ENCODE data around the gene CTSE. TPM values are rescaled to one million over a fixed set of nuclear protein-coding genes. Genes with fewer than 3 reads are reported as not detected.

CTSE gene
- total and polyA plus RNA-seq, 9 of the 15 experiments (the other 6 are each of a cell fraction or from before 2014, with no cell fraction given) = 0.04 to 0.18 (median 0.09) TPM; not detected in 4

DNA sequence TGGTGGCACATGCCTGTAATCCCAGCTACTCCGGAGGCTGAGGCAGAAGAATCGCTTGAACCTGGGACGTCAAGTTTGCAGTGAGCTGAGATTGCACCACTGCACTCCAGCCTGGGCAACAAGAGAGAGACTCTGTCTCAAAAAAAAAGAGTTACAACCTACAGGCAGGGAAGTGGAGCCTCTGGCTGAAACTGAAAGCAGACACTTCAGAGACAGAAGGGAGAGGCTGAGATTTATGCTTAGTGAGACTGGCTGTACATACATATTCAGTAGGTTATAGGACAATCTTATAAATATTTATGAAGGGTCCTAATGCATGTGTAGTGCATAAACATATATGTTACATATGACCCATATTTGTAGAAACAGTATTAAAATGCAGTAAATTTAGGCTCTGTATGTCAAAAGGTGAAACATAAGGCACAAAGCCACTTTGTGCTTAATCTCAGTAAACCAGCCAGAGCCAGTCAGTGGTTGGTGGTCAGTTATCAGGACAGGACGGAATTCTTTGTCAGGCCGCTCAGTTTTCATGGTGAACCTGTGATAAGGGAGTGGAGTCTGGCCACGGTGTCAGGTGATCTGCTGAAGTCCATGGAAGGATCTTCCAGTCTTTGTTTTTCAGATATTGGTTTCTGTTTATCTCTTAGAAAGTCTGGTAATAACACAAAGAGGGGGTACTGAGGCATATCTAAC lies 42.9 kb upstream of the CTSE start (continued):
- TF ChIP-seq, protein P1, sequence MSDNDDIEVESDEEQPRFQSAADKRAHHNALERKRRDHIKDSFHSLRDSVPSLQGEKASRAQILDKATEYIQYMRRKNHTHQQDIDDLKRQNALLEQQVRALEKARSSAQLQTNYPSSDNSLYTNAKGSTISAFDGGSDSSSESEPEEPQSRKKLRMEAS (CRISPR knock-in tag; IDR thresholded peaks at IDR 0.05) = no peak
- TF ChIP-seq ZNF197 (CRISPR knock-in tag; IDR thresholded peaks at IDR 0.05; ENCODE audit: low read depth) = no peak
- no peak for TF ChIP-seq POLR2A (conservative IDR thresholded peaks at IDR 0.05)
- TF ChIP-seq KLF6 (CRISPR knock-in tag; IDR thresholded peaks at IDR 0.05; ENCODE audit: borderline replicate concordance) = no peak
- TF ChIP-seq KDM4B (IDR thresholded peaks at IDR 0.05; ENCODE audit: borderline replicate concordance in 2 of 2, low read depth in 1 of 2) = no peak
- no peak for TF ChIP-seq ZNF184 (CRISPR knock-in tag; IDR thresholded peaks at IDR 0.05)
- no peak for TF ChIP-seq HNRNPK (IDR thresholded peaks at IDR 0.05; ENCODE audit: low read depth, low read length, poor library complexity, severe bottlenecking)
- TF ChIP-seq, protein P2, sequence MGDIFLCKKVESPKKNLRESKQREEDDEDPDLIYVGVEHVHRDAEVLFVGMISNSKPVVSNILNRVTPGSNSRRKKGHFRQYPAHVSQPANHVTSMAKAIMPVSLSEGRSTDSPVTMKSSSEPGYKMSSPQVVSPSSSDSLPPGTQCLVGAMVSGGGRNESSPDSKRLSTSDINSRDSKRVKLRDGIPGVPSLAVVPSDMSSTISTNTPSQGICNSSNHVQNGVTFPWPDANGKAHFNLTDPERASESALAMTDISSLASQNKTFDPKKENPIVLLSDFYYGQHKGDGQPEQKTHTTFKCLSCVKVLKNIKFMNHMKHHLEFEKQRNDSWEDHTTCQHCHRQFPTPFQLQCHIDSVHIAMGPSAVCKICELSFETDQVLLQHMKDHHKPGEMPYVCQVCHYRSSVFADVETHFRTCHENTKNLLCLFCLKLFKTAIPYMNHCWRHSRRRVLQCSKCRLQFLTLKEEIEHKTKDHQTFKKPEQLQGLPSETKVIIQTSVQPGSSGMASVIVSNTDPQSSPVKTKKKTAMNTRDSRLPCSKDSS (IDR thresholded peaks at IDR 0.05; ENCODE audit: low read depth, partially characterized antibody) = no peak
- TF ChIP-seq ZNF23 (CRISPR knock-in tag; IDR thresholded peaks at IDR 0.05) = no peak
- TF ChIP-seq, protein P3, sequence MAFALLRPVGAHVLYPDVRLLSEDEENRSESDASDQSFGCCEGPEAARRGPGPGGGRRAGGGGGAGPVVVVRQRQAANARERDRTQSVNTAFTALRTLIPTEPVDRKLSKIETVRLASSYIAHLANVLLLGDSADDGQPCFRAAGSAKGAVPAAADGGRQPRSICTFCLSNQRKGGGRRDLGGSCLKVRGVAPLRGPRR (CRISPR knock-in tag; IDR thresholded peaks at IDR 0.05) = no peak
- TF ChIP-seq CBFA2T3 (IDR thresholded peaks at IDR 0.05) = peak; percentile 95
- TF ChIP-seq, protein P4, sequence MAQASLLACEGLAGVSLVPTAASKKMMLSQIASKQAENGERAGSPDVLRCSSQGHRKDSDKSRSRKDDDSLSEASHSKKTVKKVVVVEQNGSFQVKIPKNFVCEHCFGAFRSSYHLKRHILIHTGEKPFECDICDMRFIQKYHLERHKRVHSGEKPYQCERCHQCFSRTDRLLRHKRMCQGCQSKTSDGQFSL (CRISPR knock-in tag; IDR thresholded peaks at IDR 0.05) = no peak
- TF ChIP-seq, protein P4 (tag; IDR thresholded peaks at IDR 0.05) = no peak
- TF ChIP-seq NFE2L1 (tag; IDR thresholded peaks at IDR 0.05; ENCODE audit: borderline replicate concordance, low read depth) = no peak
- TF ChIP-seq ZNF324 (CRISPR knock-in tag; IDR thresholded peaks at IDR 0.05) = no peak
- TF ChIP-seq ZNF217 (CRISPR knock-in tag; IDR thresholded peaks at IDR 0.05) = no peak
- TF ChIP-seq, protein P5, sequence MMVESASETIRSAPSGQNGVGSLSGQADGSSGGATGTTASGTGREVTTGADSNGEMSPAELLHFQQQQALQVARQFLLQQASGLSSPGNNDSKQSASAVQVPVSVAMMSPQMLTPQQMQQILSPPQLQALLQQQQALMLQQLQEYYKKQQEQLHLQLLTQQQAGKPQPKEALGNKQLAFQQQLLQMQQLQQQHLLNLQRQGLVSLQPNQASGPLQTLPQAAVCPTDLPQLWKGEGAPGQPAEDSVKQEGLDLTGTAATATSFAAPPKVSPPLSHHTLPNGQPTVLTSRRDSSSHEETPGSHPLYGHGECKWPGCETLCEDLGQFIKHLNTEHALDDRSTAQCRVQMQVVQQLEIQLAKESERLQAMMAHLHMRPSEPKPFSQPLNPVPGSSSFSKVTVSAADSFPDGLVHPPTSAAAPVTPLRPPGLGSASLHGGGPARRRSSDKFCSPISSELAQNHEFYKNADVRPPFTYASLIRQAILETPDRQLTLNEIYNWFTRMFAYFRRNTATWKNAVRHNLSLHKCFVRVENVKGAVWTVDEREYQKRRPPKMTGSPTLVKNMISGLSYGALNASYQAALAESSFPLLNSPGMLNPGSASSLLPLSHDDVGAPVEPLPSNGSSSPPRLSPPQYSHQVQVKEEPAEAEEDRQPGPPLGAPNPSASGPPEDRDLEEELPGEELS (CRISPR knock-in tag; IDR thresholded peaks at IDR 0.05; ENCODE audit: borderline replicate concordance) = no peak
- TF ChIP-seq, protein P6, sequence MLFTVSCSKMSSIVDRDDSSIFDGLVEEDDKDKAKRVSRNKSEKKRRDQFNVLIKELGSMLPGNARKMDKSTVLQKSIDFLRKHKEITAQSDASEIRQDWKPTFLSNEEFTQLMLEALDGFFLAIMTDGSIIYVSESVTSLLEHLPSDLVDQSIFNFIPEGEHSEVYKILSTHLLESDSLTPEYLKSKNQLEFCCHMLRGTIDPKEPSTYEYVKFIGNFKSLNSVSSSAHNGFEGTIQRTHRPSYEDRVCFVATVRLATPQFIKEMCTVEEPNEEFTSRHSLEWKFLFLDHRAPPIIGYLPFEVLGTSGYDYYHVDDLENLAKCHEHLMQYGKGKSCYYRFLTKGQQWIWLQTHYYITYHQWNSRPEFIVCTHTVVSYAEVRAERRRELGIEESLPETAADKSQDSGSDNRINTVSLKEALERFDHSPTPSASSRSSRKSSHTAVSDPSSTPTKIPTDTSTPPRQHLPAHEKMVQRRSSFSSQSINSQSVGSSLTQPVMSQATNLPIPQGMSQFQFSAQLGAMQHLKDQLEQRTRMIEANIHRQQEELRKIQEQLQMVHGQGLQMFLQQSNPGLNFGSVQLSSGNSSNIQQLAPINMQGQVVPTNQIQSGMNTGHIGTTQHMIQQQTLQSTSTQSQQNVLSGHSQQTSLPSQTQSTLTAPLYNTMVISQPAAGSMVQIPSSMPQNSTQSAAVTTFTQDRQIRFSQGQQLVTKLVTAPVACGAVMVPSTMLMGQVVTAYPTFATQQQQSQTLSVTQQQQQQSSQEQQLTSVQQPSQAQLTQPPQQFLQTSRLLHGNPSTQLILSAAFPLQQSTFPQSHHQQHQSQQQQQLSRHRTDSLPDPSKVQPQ (CRISPR knock-in tag; IDR thresholded peaks at IDR 0.05; ENCODE audit: borderline replicate concordance) = no peak
- no peak for TF ChIP-seq NFRKB (IDR thresholded peaks at IDR 0.05; ENCODE audit: low read depth)
- no peak for TF ChIP-seq FOXA1 (IDR thresholded peaks at IDR 0.05; ENCODE audit: borderline replicate concordance)
